ENCODE results near the gene ASPM. TPM values are rescaled to one million over a fixed set of nuclear protein-coding genes. Genes with fewer than 3 reads are reported as not detected.
A peak's percentile ranks its signal among the peaks of the same experiment; 100 is the strongest.

The ASPM gene
- polyA plus RNA-seq, 3 donors: 0.01 to 0.08 (median 0.05) TPM

DNA sequence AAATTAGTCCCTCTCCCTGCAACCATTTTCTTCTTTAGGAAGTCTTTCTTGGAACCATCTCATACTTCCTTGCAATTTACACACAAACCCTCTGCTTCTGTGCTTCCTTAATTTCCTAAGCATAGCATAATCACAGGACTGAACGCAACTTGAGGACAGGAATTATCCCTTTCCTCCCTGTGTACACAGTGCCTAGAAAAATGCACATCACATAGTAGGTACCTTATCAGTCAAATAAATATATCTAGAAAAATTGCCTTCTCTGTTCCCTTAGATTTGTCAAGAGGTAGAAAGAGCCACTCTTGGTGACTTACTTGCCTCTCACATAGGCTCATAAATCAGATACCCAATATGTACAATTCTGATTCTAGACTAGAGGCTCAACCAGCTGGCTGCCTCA, 4.9 kb downstream of the ASPM start:
- Histone ChIP-seq H3K9me3 (replicated peaks in 1 of 2; ENCODE audit: control insufficient read depth in 1 of 2, insufficient read depth in 1 of 2, low read length in 2 of 2) (no peaks in the 10 kb centered on the region), H3K9ac (ENCODE audit: insufficient read depth, low read length, poor library complexity, severe bottlenecking) (no peak overlapping the region), H3K4me2 (replicated peaks; ENCODE audit: extremely low read depth, low read length, poor library complexity, severe bottlenecking) (no peak overlapping the region), H3K27ac (ENCODE audit: low read depth in 1 of 2, low read length in 2 of 2) (peak overlapping the region in 1 of 2 donors; percentile 65), H3K4me1 (ENCODE audit: control insufficient read depth in 1 of 2, insufficient read depth in 2 of 2, low read length in 2 of 2) (peaks cover 11 to 40% of the 10 kb centered on the region in 2 donors), H3K79me2 (ENCODE audit: insufficient read depth, low read length) (peaks cover 95% of the 10 kb centered on the region), H4K20me1 (ENCODE audit: insufficient read depth, low read length) (no peaks in the 10 kb centered on the region), H2AFZ (ENCODE audit: insufficient read depth, low read depth, low read length, poor library complexity, severe bottlenecking) (peak overlapping the region; percentile 64), H3K36me3 (replicated peaks in 1 of 2; ENCODE audit: control insufficient read depth in 1 of 2, insufficient read depth in 2 of 2, low read length in 2 of 2) (peaks cover 7 to 29% of the 10 kb centered on the region in 2 donors), H3K27me3 (ENCODE audit: control insufficient read depth in 2 of 2, insufficient read depth in 2 of 2, low read length in 2 of 2) (no peaks in the 10 kb centered on the region), H3K4me3 (replicated peaks in 1 of 3; ENCODE audit: low read depth in 2 of 3, low read length in 3 of 3) (no peak overlapping the region)
- intact Hi-C loops (cut with micrococcal nuclease): no loop called here
- peak overlapping the region in 1 of 7 donors; percentile 8 for H3K27ac Mint-ChIP-seq
- H3K36me3 Mint-ChIP-seq: peaks cover 6 to 21% of the 10 kb centered on the region in 2 donors
- DNase-seq: no peak
- TF ChIP-seq, protein P1, sequence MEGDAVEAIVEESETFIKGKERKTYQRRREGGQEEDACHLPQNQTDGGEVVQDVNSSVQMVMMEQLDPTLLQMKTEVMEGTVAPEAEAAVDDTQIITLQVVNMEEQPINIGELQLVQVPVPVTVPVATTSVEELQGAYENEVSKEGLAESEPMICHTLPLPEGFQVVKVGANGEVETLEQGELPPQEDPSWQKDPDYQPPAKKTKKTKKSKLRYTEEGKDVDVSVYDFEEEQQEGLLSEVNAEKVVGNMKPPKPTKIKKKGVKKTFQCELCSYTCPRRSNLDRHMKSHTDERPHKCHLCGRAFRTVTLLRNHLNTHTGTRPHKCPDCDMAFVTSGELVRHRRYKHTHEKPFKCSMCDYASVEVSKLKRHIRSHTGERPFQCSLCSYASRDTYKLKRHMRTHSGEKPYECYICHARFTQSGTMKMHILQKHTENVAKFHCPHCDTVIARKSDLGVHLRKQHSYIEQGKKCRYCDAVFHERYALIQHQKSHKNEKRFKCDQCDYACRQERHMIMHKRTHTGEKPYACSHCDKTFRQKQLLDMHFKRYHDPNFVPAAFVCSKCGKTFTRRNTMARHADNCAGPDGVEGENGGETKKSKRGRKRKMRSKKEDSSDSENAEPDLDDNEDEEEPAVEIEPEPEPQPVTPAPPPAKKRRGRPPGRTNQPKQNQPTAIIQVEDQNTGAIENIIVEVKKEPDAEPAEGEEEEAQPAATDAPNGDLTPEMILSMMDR (IDR thresholded peaks at IDR 0.05): no peak
- peaks cover 41% of the 10 kb centered on the region for H3K4me1 Mint-ChIP-seq
- H3K9me3 Mint-ChIP-seq: no peaks in the 10 kb centered on the region
- H3K4me3 Mint-ChIP-seq: no peak overlapping the region
- no CpG with 5 or more reads among the region's 1 CpG for WGBS (ENCODE audit: insufficient coverage)
- H3K27me3 Mint-ChIP-seq (ENCODE audit: low read depth in 3 of 3): no peaks in the 10 kb centered on the region

DNA sequence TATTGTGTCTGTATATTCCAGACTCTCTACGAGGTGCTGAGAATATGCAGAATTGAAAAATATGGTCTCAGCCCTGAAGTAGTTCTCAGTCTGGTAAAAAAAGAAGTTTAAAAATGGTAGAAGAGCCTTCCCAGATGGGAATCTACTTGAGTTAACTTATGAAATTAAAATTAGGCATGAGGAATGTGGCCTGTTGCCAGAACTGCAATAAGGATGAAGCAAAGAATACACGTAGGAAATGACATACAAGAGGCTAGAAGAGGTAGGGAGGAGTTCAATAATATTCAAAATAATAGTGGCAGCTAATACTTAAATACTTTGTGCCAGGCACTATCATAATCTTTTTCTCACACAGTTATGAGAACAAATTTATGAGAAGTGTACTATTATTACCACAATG, 6.3 kb downstream of the ASPM start:
- Histone ChIP-seq H3K27ac (ENCODE audit: low read depth in 1 of 2, low read length in 2 of 2) (peak overlapping the region in 1 of 2 donors; percentile 49), H3K9me3 (replicated peaks in 1 of 2; ENCODE audit: control insufficient read depth in 1 of 2, insufficient read depth in 1 of 2, low read length in 2 of 2) (no peaks in the 10 kb centered on the region), H4K20me1 (ENCODE audit: insufficient read depth, low read length) (no peaks in the 10 kb centered on the region), H3K4me1 (ENCODE audit: control insufficient read depth in 1 of 2, insufficient read depth in 2 of 2, low read length in 2 of 2) (peaks cover 3 to 30% of the 10 kb centered on the region in 2 donors), H3K27me3 (ENCODE audit: control insufficient read depth in 2 of 2, insufficient read depth in 2 of 2, low read length in 2 of 2) (no peaks in the 10 kb centered on the region), H2AFZ (ENCODE audit: insufficient read depth, low read depth, low read length, poor library complexity, severe bottlenecking) (peak overlapping the region; percentile 55), H3K36me3 (replicated peaks in 1 of 2; ENCODE audit: control insufficient read depth in 1 of 2, insufficient read depth in 2 of 2, low read length in 2 of 2) (peaks cover 7 to 40% of the 10 kb centered on the region in 2 donors), H3K4me3 (replicated peaks in 1 of 3; ENCODE audit: low read depth in 2 of 3, low read length in 3 of 3) (no peak overlapping the region), H3K9ac (ENCODE audit: insufficient read depth, low read length, poor library complexity, severe bottlenecking) (no peak overlapping the region), H3K79me2 (ENCODE audit: insufficient read depth, low read length) (peaks cover 82% of the 10 kb centered on the region), H3K4me2 (replicated peaks; ENCODE audit: extremely low read depth, low read length, poor library complexity, severe bottlenecking) (no peak overlapping the region)
- no peak for DNase-seq
- H3K27ac Mint-ChIP-seq: peak overlapping the region in 2 of 7 donors; percentile 20 to 34
- peaks cover 7 to 25% of the 10 kb centered on the region in 2 donors for H3K36me3 Mint-ChIP-seq
- intact Hi-C loops (cut with micrococcal nuclease): no loop called here
- TF ChIP-seq, protein P1 (IDR thresholded peaks at IDR 0.05): no peak
- no peaks in the 10 kb centered on the region for H3K27me3 Mint-ChIP-seq (ENCODE audit: low read depth in 3 of 3)
- no peaks in the 10 kb centered on the region for H3K9me3 Mint-ChIP-seq
- H3K4me3 Mint-ChIP-seq: no peak overlapping the region
- peaks cover 34% of the 10 kb centered on the region for H3K4me1 Mint-ChIP-seq
- WGBS (ENCODE audit: insufficient coverage): no CpG with 5 or more reads among the region's 2 CpGs
